HCT116 (cell line): ENCODE results near the gene ULBP1. TPM values are rescaled to one million over a fixed set of nuclear protein-coding genes. Genes with fewer than 3 reads are reported as not detected.

Experiments
- ATAC-seq: fragments of 200-7000 bp; cut with Tn5 transposase; 2 replicates; pipeline ENCODE4 v1.9.1; 2020; ENCODE audit warnings: mild to moderate bottlenecking, moderate library complexity
- BruUV-seq: library from RNA; stranded (reverse); fragments of 400-500 nt; replicated peaks from 2 replicates; lab custom pipeline; 2021; lab: Mats Ljungman, UMichigan
- CTCF ChIA-PET: fragments of 300-600 bp; sonication (Branson Sonifier 250); formaldehyde crosslinking; loops from one replicate; lab custom pipeline; 2021; ENCODE audit warnings: antibody characterized with exemption; lab: Charles Lee
- POLR2A ChIA-PET: fragments of 300-600, 350-600 bp; sonication (Branson Sonifier 250); formaldehyde crosslinking; loops from one replicate; lab custom pipeline; 2021; ENCODE audit warnings: antibody characterized with exemption; lab: Charles Lee
- RAD21 ChIA-PET, 2 experiments: fragments of 300-600 bp; sonication (Branson Sonifier 250); formaldehyde crosslinking; loops; one replicate each; lab custom pipeline; 2023; ENCODE audit warnings: low total read pairs in 2 of 2; ENCODE audit not compliant: uncharacterized antibody in 2 of 2, unreplicated experiment in 2 of 2, low non-redundant PET in 1 of 2; lab: Charles Lee
- DNase-seq: peaks from one replicate; pipeline ENCODE4 v3.0.0-alpha.2; 2010; ENCODE audit warnings: low read depth, low spot score
- H2AFZ ChIP-seq: fragments of 200-600 bp; shearing (Covaris generic), sonication (generic); 2 replicates; pipeline ENCODE4 v1.6.1; 2017; ENCODE audit warnings: low read depth, mixed run types, mixed read lengths, antibody characterized with exemption, low read length; ENCODE audit not compliant: poor library complexity, severe bottlenecking
- H3K27ac ChIP-seq: 2 replicates; pipeline ENCODE4 v1.5.1; 2012; ENCODE audit warnings: low read depth, low read length
- H3K27me3 ChIP-seq: fragments of 200-600 bp; sonication (generic); 2 replicates; pipeline ENCODE4 v1.6.1; 2016; ENCODE audit warnings: mixed run types, low read length, mixed read lengths; ENCODE audit not compliant: insufficient read depth
- H3K36me3 ChIP-seq, 2 experiments: fragments of 200-500 bp in 1 of 2; fragments of 200-600 bp in 1 of 2; sonication (Bioruptor generic) in 1 of 2; sonication (generic) in 1 of 2; 2 replicates each; pipeline versions ENCODE4 v1.5.1 to v1.6.1; 2014 to 2016; ENCODE audit warnings: low read length in 2 of 2, inconsistent platforms in 1 of 2, mixed read lengths in 1 of 2, mixed run types in 1 of 2; ENCODE audit not compliant: insufficient read depth in 2 of 2, control insufficient read depth in 1 of 2
- H3K4me1 ChIP-seq, 2 experiments: fragments of 200-600 bp in 1 of 2; sonication (generic) in 1 of 2; 2 replicates each; pipeline versions ENCODE4 v1.5.1 to v1.6.1; 2012 to 2017; ENCODE audit warnings: low read length in 2 of 2, inconsistent platforms in 1 of 2, mild to moderate bottlenecking in 1 of 2, mixed read lengths in 1 of 2, mixed run types in 1 of 2, moderate library complexity in 1 of 2; ENCODE audit not compliant: insufficient read depth in 2 of 2, control insufficient read depth in 1 of 2
- H3K4me2 ChIP-seq: fragments of 200-600 bp; sonication (generic); 2 replicates; pipeline ENCODE4 v1.6.1; 2017; ENCODE audit warnings: mixed run types, low read length, mixed read lengths
- H3K4me3 ChIP-seq, 2 experiments: fragments of 200-600 bp in 1 of 2; sonication (generic) in 1 of 2; replicated peaks in 1 of 2; 2 replicates each; pipeline ENCODE4 v1.5.1; 2011 to 2016; ENCODE audit warnings: low read length in 2 of 2, control low read depth in 1 of 2, low read depth in 1 of 2, mild to moderate bottlenecking in 1 of 2, mixed read lengths in 1 of 2, mixed run types in 1 of 2
- H3K79me2 ChIP-seq: fragments of 200-600 bp; sonication (generic); 2 replicates; pipeline ENCODE4 v1.6.1; 2017; ENCODE audit warnings: mild to moderate bottlenecking, mixed run types, low read length, moderate library complexity, mixed read lengths; ENCODE audit not compliant: insufficient read depth
- H3K9ac ChIP-seq: fragments of 200-600 bp; sonication (generic); 2 replicates; pipeline ENCODE4 v1.6.1; 2016; ENCODE audit warnings: low read length, mixed read lengths
- H3K9me2 ChIP-seq: fragments of 200-600 bp; sonication (generic), shearing (Covaris generic); 2 replicates; pipeline ENCODE4 v1.6.1; 2017; ENCODE audit warnings: mixed run types, mild to moderate bottlenecking, moderate library complexity; ENCODE audit not compliant: insufficient read depth
- H3K9me3 ChIP-seq, 2 experiments: fragments of 200-500 bp in 1 of 2; fragments of 200-600 bp in 1 of 2; sonication (Bioruptor generic) in 1 of 2; sonication (generic) in 1 of 2; 2 replicates each; pipeline ENCODE4 v1.6.1; 2014 to 2017; ENCODE audit warnings: low read length in 2 of 2, mixed read lengths in 2 of 2, inconsistent platforms in 1 of 2, low read depth in 1 of 2, mild to moderate bottlenecking in 1 of 2, mixed run types in 1 of 2, moderate library complexity in 1 of 2; ENCODE audit not compliant: control insufficient read depth in 1 of 2, insufficient read depth in 1 of 2
- H4K20me1 ChIP-seq: fragments of 200-600 bp; sonication (generic), shearing (Covaris generic); 2 replicates; pipeline ENCODE4 v1.6.1; 2017; ENCODE audit warnings: mixed run types, mild to moderate bottlenecking, moderate library complexity; ENCODE audit not compliant: insufficient read depth
- CEBPB ChIP-seq: IDR thresholded peaks from 2 replicates; pipeline ENCODE4 v1.6.1; 2012; ENCODE audit warnings: low read depth
- ELF1 ChIP-seq: IDR thresholded peaks from 2 replicates; pipeline ENCODE4 v1.6.1; 2012; ENCODE audit warnings: low read depth, borderline replicate concordance
- EZH2 ChIP-seq: fragments of 200-600 bp; sonication (generic); IDR thresholded peaks from 2 replicates; pipeline ENCODE4 v1.6.1; 2017; ENCODE audit warnings: antibody characterized with exemption, mixed run types
- POLR2A ChIP-seq: IDR thresholded peaks from 2 replicates; pipeline ENCODE4 v1.7.0; 2011; ENCODE audit warnings: borderline replicate concordance; ENCODE audit not compliant: insufficient read depth, insufficient read length; ENCODE audit errors: extremely low read depth
- POLR2AphosphoS5 ChIP-seq: IDR thresholded peaks from 2 replicates; pipeline ENCODE4 v1.6.1; 2011; ENCODE audit warnings: mild to moderate bottlenecking, low read depth, low read length, moderate library complexity
- SIN3A ChIP-seq: IDR thresholded peaks from 2 replicates; pipeline ENCODE4 v1.6.1; 2012; ENCODE audit warnings: low read depth
- ZFX ChIP-seq: fragments of 450-650 bp; IDR thresholded peaks from 2 replicates; pipeline ENCODE4 v1.6.1; 2017
- intact Hi-C: fragments of 100-400 bp; cut with micrococcal nuclease; formaldehyde crosslinking; loops from 2 replicates; pipeline ENCODE4 v1.10.0; 2022
- total RNA-seq: library from RNA; stranded (reverse); gene quantifications from one replicate; pipeline ENCODE4 v1.2.1, GENCODE V29; 2021; ENCODE audit not compliant: unreplicated experiment
- TF ChIP-seq, protein P1 (sequence below), 3 experiments: fragments of 200-600 bp in 1 of 3; sonication (generic) in 1 of 3; IDR thresholded peaks in 2 of 3; conservative IDR thresholded peaks in 1 of 3; 2 replicates each; pipeline ENCODE4 v1.5.1; 2012 to 2017; ENCODE audit warnings: low read depth in 2 of 3, low read length in 2 of 3, antibody characterized with exemption in 1 of 3, borderline replicate concordance in 1 of 3, control low read depth in 1 of 3, mild to moderate bottlenecking in 1 of 3, mixed read lengths in 1 of 3, mixed run types in 1 of 3, moderate library complexity in 1 of 3; ENCODE audit not compliant: insufficient read depth in 1 of 3
- TF ChIP-seq, protein P2 (sequence below): IDR thresholded peaks from 2 replicates; pipeline ENCODE4 v1.6.1; 2012; ENCODE audit warnings: low read depth

The ULBP1 gene
- total RNA-seq, 1 experiment from 2014 or later = 12.4 TPM

DNA sequence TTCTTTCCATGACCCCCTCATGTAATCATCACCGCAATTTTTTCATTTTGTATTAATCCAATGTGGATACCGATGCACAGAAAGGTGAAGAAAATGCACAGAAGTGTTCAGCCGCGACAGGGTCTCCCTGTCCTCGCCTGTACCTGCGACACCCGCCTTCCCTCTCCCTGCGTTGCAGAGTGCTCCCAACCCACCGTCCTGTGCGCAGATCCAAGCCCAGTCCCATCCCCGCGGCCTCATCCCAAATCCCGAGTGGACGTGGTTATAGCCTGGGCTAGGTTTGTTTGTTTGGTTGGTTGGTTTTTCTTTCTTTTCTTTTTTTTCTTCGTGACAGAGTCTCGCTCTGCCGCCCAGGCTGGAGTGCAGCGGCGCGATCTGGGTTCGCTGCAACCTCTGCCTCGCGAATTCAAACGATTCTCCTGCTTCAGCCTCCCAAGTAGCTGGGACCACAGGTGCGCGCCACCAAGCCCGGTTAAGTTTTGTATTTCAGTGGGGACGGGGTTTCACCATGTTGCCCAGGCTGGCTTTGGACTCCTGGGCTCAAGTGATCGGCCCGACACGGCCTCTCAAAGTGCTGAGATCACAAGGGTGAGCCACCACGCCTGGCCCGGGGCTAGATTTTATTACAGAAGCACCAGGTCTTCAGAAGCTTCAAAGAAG is 40.3 kb upstream of the ULBP1 start:
- BruUV-seq = no TSS peak
- intact Hi-C loops = no loop called here
- ChIA-PET POLR2A (no interaction called here), CTCF (interaction anchor here (0.7 kb wide), 1 partner anchor 83 kb away, joined by 3 read pairs; no protein-coding TSS in a partner anchor), RAD21 (no interaction called here)
- ATAC-seq (no peak), DNase-seq (no peak)
- no peaks in the 10 kb centered on the region for H4K20me1 ChIP-seq
- no peaks in the 10 kb centered on the region for H3K9me3 ChIP-seq
- no peaks in the 10 kb centered on the region for H3K79me2 ChIP-seq
- H3K36me3 ChIP-seq = no peaks in the 10 kb centered on the region
- H2AFZ ChIP-seq = peak overlapping the region; percentile 45
- no peaks in the 10 kb centered on the region for H3K9me2 ChIP-seq
- H3K27me3 ChIP-seq = no peaks in the 10 kb centered on the region
- H3K27ac ChIP-seq = no peak overlapping the region
- no peak for TF ChIP-seq EZH2
- no peak for TF ChIP-seq ZFX
- TF ChIP-seq POLR2A = no peak
- TF ChIP-seq ELF1 = no peak
- TF ChIP-seq, protein P1, sequence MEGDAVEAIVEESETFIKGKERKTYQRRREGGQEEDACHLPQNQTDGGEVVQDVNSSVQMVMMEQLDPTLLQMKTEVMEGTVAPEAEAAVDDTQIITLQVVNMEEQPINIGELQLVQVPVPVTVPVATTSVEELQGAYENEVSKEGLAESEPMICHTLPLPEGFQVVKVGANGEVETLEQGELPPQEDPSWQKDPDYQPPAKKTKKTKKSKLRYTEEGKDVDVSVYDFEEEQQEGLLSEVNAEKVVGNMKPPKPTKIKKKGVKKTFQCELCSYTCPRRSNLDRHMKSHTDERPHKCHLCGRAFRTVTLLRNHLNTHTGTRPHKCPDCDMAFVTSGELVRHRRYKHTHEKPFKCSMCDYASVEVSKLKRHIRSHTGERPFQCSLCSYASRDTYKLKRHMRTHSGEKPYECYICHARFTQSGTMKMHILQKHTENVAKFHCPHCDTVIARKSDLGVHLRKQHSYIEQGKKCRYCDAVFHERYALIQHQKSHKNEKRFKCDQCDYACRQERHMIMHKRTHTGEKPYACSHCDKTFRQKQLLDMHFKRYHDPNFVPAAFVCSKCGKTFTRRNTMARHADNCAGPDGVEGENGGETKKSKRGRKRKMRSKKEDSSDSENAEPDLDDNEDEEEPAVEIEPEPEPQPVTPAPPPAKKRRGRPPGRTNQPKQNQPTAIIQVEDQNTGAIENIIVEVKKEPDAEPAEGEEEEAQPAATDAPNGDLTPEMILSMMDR (IDR thresholded peaks at IDR 0.05 in 2 of 3, conservative IDR thresholded peaks at IDR 0.05 in 1 of 3; ENCODE audit: borderline replicate concordance in 1 of 3, insufficient read depth in 1 of 3, low read depth in 2 of 3, low read length in 2 of 3) = no peak
- TF ChIP-seq, protein P2, sequence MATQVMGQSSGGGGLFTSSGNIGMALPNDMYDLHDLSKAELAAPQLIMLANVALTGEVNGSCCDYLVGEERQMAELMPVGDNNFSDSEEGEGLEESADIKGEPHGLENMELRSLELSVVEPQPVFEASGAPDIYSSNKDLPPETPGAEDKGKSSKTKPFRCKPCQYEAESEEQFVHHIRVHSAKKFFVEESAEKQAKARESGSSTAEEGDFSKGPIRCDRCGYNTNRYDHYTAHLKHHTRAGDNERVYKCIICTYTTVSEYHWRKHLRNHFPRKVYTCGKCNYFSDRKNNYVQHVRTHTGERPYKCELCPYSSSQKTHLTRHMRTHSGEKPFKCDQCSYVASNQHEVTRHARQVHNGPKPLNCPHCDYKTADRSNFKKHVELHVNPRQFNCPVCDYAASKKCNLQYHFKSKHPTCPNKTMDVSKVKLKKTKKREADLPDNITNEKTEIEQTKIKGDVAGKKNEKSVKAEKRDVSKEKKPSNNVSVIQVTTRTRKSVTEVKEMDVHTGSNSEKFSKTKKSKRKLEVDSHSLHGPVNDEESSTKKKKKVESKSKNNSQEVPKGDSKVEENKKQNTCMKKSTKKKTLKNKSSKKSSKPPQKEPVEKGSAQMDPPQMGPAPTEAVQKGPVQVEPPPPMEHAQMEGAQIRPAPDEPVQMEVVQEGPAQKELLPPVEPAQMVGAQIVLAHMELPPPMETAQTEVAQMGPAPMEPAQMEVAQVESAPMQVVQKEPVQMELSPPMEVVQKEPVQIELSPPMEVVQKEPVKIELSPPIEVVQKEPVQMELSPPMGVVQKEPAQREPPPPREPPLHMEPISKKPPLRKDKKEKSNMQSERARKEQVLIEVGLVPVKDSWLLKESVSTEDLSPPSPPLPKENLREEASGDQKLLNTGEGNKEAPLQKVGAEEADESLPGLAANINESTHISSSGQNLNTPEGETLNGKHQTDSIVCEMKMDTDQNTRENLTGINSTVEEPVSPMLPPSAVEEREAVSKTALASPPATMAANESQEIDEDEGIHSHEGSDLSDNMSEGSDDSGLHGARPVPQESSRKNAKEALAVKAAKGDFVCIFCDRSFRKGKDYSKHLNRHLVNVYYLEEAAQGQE = no peak
- TF ChIP-seq SIN3A = no peak
- no peak for TF ChIP-seq CEBPB
- TF ChIP-seq POLR2AphosphoS5 = no peak
- H3K9ac ChIP-seq = no peak overlapping the region
- peaks cover 3 to 22% of the 10 kb centered on the region in 2 experiments; a peak in 3 of 4 replicates for H3K4me1 ChIP-seq
- peak overlapping the region; percentile 46 to 62; a peak in 3 of 4 replicates for H3K4me3 ChIP-seq
- H3K4me2 ChIP-seq = peak overlapping the region; percentile 85
